HL-60 (cell line): ENCODE measurements around the gene GLRX3.

Experiments
- DNase-seq, 2 experiments: peaks; one replicate each; pipeline ENCODE4 v3.0.0-alpha.2; 2010 to 2020; ENCODE audit warnings: low read depth in 1 of 2, low spot score in 1 of 2
- H3K27ac ChIP-seq: fragments of 250-450 bp; sonication (Bioruptor Pico); replicated peaks from 2 replicates; pipeline ENCODE4 v1.5.1; 2020; ENCODE audit warnings: mild to moderate bottlenecking, moderate library complexity
- H3K27me3 ChIP-seq: fragments of 250-450 bp; sonication (Bioruptor Pico); 2 replicates; pipeline ENCODE4 v1.5.1; 2021; ENCODE audit warnings: mild to moderate bottlenecking, moderate library complexity; ENCODE audit not compliant: insufficient read depth, poor library complexity, severe bottlenecking
- H3K4me3 ChIP-seq: replicated peaks from 2 replicates; pipeline ENCODE4 v1.5.1; 2011; ENCODE audit warnings: mild to moderate bottlenecking, control low read depth, low read length; ENCODE audit not compliant: insufficient read depth
- GABPA ChIP-seq: IDR thresholded peaks from 2 replicates; pipeline ENCODE4 v1.6.1; 2012; ENCODE audit warnings: low read depth
- POLR2AphosphoS5 ChIP-seq: IDR thresholded peaks from 2 replicates; pipeline ENCODE4 v1.6.1; 2012; ENCODE audit warnings: low read depth
- SPI1 ChIP-seq: IDR thresholded peaks from 2 replicates; pipeline ENCODE4 v1.6.1; 2012; ENCODE audit warnings: low read depth, mild to moderate bottlenecking, borderline replicate concordance
- TF ChIP-seq, protein P1 (sequence below): IDR thresholded peaks from 2 replicates; pipeline ENCODE4 v1.6.1; 2012; ENCODE audit warnings: low read depth; ENCODE audit not compliant: insufficient replicate concordance
- TF ChIP-seq, protein P2 (sequence below): IDR thresholded peaks from one replicate; pipeline ENCODE4 v1.5.1; 2011; ENCODE audit warnings: low read length, control low read depth, inconsistent platforms; ENCODE audit not compliant: insufficient read depth

The GLRX3 gene

DNA sequence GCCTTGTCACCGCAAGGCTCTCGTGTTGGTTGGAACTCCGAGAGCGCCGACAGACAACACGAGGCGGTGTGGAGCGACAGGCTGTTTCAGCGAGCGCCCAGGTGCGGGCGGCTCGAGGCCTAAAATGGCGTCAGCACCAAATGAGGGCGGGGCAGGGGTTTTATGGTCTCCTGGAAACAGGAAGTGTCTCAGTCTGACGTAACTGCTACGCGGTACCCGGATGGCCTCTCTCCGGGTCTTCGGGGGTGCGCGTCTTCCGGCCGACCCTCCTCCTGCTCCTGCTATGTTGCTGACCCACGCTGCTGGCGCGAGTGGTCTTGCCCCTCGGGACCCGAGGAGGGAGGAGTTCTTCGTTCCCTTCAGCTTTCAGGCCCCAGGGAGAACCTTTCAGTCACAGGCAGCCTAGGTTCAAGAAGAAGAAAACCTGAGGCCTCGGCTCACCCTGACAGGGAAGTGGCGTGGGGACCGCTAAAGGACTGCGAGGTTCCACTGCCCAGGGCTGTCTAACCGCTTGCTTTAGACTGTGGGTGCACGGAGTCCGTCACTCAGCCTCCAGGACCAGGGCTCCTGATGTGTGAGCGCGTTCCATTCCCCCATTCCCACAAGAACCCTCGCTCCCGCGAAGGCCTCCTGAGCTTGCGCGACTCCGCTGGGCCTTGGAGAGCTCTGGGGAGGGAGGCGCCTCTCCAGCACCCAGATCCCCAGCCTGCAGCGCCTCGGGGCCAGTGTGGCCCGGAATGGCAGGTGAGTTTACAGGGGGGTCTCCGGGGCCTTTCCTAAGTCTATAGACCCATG lies 77.3 kb downstream of the GLRX3 start:
- Histone ChIP-seq H3K27ac (no peak overlapping the region), H3K4me3 (no peak overlapping the region), H3K27me3 (no peaks in the 10 kb centered on the region)
- DNase-seq: no peak
- TF ChIP-seq, protein P1, sequence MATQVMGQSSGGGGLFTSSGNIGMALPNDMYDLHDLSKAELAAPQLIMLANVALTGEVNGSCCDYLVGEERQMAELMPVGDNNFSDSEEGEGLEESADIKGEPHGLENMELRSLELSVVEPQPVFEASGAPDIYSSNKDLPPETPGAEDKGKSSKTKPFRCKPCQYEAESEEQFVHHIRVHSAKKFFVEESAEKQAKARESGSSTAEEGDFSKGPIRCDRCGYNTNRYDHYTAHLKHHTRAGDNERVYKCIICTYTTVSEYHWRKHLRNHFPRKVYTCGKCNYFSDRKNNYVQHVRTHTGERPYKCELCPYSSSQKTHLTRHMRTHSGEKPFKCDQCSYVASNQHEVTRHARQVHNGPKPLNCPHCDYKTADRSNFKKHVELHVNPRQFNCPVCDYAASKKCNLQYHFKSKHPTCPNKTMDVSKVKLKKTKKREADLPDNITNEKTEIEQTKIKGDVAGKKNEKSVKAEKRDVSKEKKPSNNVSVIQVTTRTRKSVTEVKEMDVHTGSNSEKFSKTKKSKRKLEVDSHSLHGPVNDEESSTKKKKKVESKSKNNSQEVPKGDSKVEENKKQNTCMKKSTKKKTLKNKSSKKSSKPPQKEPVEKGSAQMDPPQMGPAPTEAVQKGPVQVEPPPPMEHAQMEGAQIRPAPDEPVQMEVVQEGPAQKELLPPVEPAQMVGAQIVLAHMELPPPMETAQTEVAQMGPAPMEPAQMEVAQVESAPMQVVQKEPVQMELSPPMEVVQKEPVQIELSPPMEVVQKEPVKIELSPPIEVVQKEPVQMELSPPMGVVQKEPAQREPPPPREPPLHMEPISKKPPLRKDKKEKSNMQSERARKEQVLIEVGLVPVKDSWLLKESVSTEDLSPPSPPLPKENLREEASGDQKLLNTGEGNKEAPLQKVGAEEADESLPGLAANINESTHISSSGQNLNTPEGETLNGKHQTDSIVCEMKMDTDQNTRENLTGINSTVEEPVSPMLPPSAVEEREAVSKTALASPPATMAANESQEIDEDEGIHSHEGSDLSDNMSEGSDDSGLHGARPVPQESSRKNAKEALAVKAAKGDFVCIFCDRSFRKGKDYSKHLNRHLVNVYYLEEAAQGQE: no peak
- TF ChIP-seq GABPA (no peak), POLR2AphosphoS5 (no peak), SPI1 (no peak)
- TF ChIP-seq, protein P2, sequence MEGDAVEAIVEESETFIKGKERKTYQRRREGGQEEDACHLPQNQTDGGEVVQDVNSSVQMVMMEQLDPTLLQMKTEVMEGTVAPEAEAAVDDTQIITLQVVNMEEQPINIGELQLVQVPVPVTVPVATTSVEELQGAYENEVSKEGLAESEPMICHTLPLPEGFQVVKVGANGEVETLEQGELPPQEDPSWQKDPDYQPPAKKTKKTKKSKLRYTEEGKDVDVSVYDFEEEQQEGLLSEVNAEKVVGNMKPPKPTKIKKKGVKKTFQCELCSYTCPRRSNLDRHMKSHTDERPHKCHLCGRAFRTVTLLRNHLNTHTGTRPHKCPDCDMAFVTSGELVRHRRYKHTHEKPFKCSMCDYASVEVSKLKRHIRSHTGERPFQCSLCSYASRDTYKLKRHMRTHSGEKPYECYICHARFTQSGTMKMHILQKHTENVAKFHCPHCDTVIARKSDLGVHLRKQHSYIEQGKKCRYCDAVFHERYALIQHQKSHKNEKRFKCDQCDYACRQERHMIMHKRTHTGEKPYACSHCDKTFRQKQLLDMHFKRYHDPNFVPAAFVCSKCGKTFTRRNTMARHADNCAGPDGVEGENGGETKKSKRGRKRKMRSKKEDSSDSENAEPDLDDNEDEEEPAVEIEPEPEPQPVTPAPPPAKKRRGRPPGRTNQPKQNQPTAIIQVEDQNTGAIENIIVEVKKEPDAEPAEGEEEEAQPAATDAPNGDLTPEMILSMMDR: no peak

DNA sequence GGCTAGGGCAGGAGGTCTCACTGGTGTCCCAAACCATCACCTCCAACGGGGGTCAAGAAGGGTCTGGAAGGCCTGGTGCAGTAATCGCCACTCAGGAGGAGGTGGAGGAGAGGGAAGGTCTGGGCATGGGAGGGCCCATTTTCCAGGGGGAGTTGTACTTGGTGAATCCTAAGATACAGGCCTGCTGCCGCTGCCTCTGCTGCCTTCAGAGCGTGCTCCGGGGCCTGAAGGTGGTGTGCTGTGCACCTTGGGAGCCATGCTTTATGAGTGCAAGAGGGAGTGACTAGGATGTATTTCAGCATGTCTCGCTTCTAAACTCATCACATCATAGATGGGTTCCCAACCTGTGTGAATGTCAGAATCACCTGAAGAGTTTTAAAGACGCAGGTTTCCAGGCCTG lies 78.2 kb downstream of the GLRX3 start:
- TF ChIP-seq GABPA (no peak), POLR2AphosphoS5 (no peak), SPI1 (no peak)
- TF ChIP-seq, protein P1: no peak
- TF ChIP-seq, protein P2: no peak
- DNase-seq: no peak
- H3K4me3 ChIP-seq: no peak overlapping the region
- H3K27ac ChIP-seq: no peak overlapping the region
- H3K27me3 ChIP-seq: no peaks in the 10 kb centered on the region

DNA sequence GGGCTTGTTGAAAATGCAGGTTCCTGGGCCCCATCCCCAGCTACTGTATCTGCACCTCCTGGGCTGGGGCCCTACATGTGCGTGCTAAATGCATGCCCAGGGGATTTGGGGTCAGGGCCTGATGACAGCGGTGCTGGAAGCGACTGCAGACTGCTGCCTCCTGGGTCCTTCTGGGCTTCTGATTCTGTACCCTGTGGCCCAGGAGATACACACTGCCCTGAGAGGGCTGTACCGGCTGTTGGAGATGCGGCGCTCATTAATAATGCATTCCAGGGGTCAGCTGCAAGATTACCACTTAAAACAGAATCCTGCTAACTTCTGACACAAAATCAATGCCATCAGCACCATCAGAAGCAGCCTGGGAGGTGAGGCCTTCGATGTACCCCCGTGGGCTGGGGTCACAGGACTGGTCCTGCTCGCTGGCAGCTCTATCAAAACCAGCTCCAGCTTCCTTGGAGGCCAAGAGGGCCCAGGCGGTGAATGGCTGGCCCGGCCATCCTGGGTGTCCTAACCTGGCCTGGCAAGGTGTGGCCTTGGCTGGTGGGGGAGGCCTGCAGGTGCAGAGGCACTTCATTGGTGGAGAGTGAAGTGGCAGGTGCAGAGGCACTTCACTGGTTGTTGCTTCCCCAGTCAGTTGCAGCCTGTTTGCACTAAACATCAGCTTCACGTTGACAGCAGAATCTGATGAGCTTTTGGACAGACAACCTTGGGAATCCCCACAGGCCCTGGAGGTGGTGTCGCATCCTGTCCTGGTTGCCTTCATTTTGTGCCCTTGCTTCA lies 79.2 kb downstream of the GLRX3 start:
- no peaks in the 10 kb centered on the region for H3K27me3 ChIP-seq
- no peak for DNase-seq
- H3K27ac ChIP-seq: no peak overlapping the region
- TF ChIP-seq GABPA (no peak), POLR2AphosphoS5 (no peak), SPI1 (no peak)
- TF ChIP-seq, protein P2: no peak
- TF ChIP-seq, protein P1: no peak
- H3K4me3 ChIP-seq: no peak overlapping the region
